K562 (cell line): ENCODE data around the gene ALG6. TPM values are rescaled to one million over a fixed set of nuclear protein-coding genes. Genes with fewer than 3 reads are reported as not detected.

ENCODE experiments used
- GTF2F1 ChIP-seq: IDR thresholded peaks from 2 replicates; pipeline ENCODE4 v1.6.1; 2011; ENCODE audit warnings: low read depth, low read length, improper control_type of control experiment
- KLF16 ChIP-seq: IDR thresholded peaks from 2 replicates; pipeline ENCODE4 v1.6.1; 2016; ENCODE audit warnings: antibody characterized with exemption
- L3MBTL2 ChIP-seq: fragments of 450-650 bp; IDR thresholded peaks from 2 replicates; pipeline ENCODE4 v1.6.1; 2016; ENCODE audit warnings: mild to moderate bottlenecking, moderate library complexity
- MCM5 ChIP-seq: fragments of 450-650 bp; IDR thresholded peaks from 2 replicates; pipeline ENCODE4 v1.6.1; 2016; ENCODE audit warnings: low read depth
- MEF2D ChIP-seq: conservative IDR thresholded peaks from 2 replicates; pipeline ENCODE4 v1.6.1; 2016; ENCODE audit warnings: low read depth, missing genetic modification characterization, missing compliant biosample characterization
- NCOR1 ChIP-seq: fragments of 450-650 bp; IDR thresholded peaks from 2 replicates; pipeline ENCODE4 v1.6.1; 2016; ENCODE audit warnings: mild to moderate bottlenecking, moderate library complexity
- NFIC ChIP-seq: fragments of 450-650 bp; IDR thresholded peaks from 2 replicates; pipeline ENCODE4 v1.6.1; 2017; ENCODE audit warnings: mild to moderate bottlenecking, inconsistent platforms
- PCBP1 ChIP-seq: fragments of 200-400 bp; formaldehyde crosslinking; IDR thresholded peaks from 2 replicates; pipeline ENCODE4 v1.6.1; 2018; ENCODE audit warnings: mild to moderate bottlenecking, low read depth, low read length; ENCODE audit not compliant: poor library complexity, severe bottlenecking
- PHF20 ChIP-seq: fragments of 450-650 bp; IDR thresholded peaks from 2 replicates; pipeline ENCODE4 v1.6.1; 2018; ENCODE audit not compliant: partially characterized antibody
- POLR2AphosphoS5 ChIP-seq: IDR thresholded peaks from 2 replicates; pipeline ENCODE4 v1.6.1; 2011; ENCODE audit warnings: mild to moderate bottlenecking, low read depth, low read length, moderate library complexity; ENCODE audit not compliant: control insufficient read depth, insufficient read depth
- RB1 ChIP-seq: fragments of 450-650 bp; IDR thresholded peaks from 2 replicates; pipeline ENCODE4 v1.6.1; 2017; ENCODE audit warnings: low read depth, mild to moderate bottlenecking
- SETDB1 ChIP-seq: IDR thresholded peaks from one replicate; pipeline ENCODE4 v1.6.1; 2012; ENCODE audit warnings: low read length, control low read depth, inconsistent platforms
- SIN3A ChIP-seq, 2 experiments: fragments of 150-350 bp in 1 of 2; IDR thresholded peaks; 2 replicates each; pipeline ENCODE4 v1.6.1; 2011 to 2016; ENCODE audit warnings: borderline replicate concordance in 2 of 2, low read depth in 2 of 2, low read length in 2 of 2, mild to moderate bottlenecking in 2 of 2, moderate library complexity in 2 of 2; ENCODE audit not compliant: control insufficient read depth in 1 of 2
- SUPT5H ChIP-seq: fragments of 450-650 bp; IDR thresholded peaks from 2 replicates; pipeline ENCODE4 v1.6.1; 2016
- TAF1 ChIP-seq: IDR thresholded peaks from 2 replicates; pipeline ENCODE4 v1.6.1; 2011; ENCODE audit warnings: mild to moderate bottlenecking, low read length, moderate library complexity; ENCODE audit not compliant: insufficient read depth, control insufficient read depth, severe bottlenecking; ENCODE audit errors: extremely low read depth
- TAF9B ChIP-seq: fragments of 450-650 bp; IDR thresholded peaks from 2 replicates; pipeline ENCODE4 v1.6.1; 2018; ENCODE audit warnings: mild to moderate bottlenecking; ENCODE audit not compliant: partially characterized antibody
- TCF7L2 ChIP-seq: fragments of 150-350 bp; IDR thresholded peaks from 2 replicates; pipeline ENCODE4 v1.6.1; 2016; ENCODE audit warnings: low read depth, mild to moderate bottlenecking, low read length, moderate library complexity
- TSC22D4 ChIP-seq: fragments of 450-650 bp; IDR thresholded peaks from 2 replicates; pipeline ENCODE4 v1.6.1; 2016; ENCODE audit warnings: missing genetic modification characterization, missing biosample characterization, control low read depth
- ZBED1 ChIP-seq: IDR thresholded peaks from 2 replicates; pipeline ENCODE4 v1.6.1; 2014
- ZBTB17 ChIP-seq: fragments of 450-650 bp; formaldehyde crosslinking; IDR thresholded peaks from 2 replicates; pipeline ENCODE4 v1.4.0; 2020; ENCODE audit warnings: mild to moderate bottlenecking
- polyA plus RNA-seq, 8 experiments: library from polyadenylated mRNA; depleted of rRNA in 4 of 8; stranded (reverse) in 5 of 8; unstranded in 3 of 8; fragments of >200 nt; fragmentation: Nextera tagmentation in 2 of 8; fragmentation: Illumina TruSeq in 1 of 8; extraction: Ambion mirVana in 2 of 8; extraction: Trizol in 1 of 8; gene quantifications; 2 replicates each; pipeline versions ENCODE4 v1.2.1 to v1.2.3, GENCODE V29; 2011 to 2014; ENCODE audit warnings: inconsistent platforms in 1 of 8, missing spikeins in 1 of 8
- total RNA-seq, 7 experiments: library from RNA; depleted of rRNA in 6 of 7; stranded (reverse); fragments of >200 nt in 6 of 7; fragmentation: Illumina TruSeq in 2 of 7; extraction: Trizol in 2 of 7; gene quantifications; 2 replicates each; pipeline versions ENCODE4 v1.2.1 to v1.2.3, GENCODE V29; 2011 to 2021; ENCODE audit warnings: low replicate concordance in 1 of 7
- TF ChIP-seq, protein P1 (sequence below): conservative IDR thresholded peaks from 2 replicates; pipeline ENCODE4 v1.6.1; 2011; ENCODE audit warnings: low read depth, mild to moderate bottlenecking, low read length; ENCODE audit not compliant: control insufficient read depth
- TF ChIP-seq, protein P2 (sequence below): sonication (generic); formaldehyde crosslinking; IDR thresholded peaks from 2 replicates; pipeline ENCODE4 v1.8.1; 2023; ENCODE audit warnings: mild to moderate bottlenecking, missing genetic modification reagents
- TF ChIP-seq, protein P3 (sequence below): sonication (generic); formaldehyde crosslinking; IDR thresholded peaks from 2 replicates; pipeline ENCODE4 v1.8.0; 2022; ENCODE audit warnings: mild to moderate bottlenecking, missing genetic modification reagents
- TF ChIP-seq, protein P4 (sequence below): sonication (generic); formaldehyde crosslinking; IDR thresholded peaks from 2 replicates; pipeline ENCODE4 v1.8.0; 2022; ENCODE audit warnings: mild to moderate bottlenecking, missing genetic modification reagents, borderline replicate concordance

The ALG6 gene
- total and polyA plus RNA-seq, 9 of the 15 experiments (the other 6 are each of a cell fraction or from before 2014, with no cell fraction given), result 14.6 to 35.7 (median 23.3) TPM

DNA sequence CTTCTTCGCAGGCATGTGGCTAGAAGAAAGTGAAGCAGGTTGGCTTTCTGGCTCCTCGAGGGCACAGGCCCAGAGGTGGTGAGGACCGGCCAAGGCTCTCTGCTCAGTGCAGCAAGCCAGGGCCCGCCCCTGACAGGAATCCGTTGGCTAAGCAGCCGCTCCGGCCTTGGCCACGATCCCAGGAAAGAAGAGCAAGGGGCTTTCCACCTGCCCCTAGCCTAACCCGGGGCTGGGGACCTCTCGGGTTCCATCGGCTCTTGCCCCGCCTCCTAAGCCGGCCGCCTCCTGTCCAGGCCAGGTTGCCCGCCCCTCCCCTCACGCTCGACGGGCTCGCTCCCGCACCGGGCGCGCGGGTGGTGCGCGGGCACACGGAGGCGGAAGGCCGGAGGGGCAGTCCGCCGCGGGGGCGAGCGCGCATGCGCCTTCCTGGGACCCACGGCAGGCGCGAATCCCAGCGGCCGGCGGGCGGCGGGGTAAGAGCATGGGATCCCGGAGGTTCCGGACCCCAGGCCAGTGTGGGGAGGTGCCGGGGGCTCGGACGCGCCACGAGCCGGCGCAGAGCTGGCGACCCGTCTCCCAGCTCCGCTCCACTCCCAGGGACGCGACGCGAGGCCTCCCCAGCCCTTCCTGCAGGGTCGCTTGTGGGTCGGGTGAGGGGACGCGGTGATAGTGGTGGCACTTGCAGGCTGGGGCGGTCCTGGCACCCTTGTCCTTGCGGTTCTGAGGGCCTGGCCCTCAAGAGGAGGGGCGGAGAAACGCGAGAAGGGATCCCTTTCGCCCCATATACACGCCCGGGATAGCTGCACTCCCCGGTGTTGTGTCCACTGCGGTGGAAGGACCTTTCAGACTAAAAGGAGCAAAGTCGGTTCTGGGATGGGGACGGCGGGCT, at the start of gene ALG6 (continued):
- TF ChIP-seq, protein P1, sequence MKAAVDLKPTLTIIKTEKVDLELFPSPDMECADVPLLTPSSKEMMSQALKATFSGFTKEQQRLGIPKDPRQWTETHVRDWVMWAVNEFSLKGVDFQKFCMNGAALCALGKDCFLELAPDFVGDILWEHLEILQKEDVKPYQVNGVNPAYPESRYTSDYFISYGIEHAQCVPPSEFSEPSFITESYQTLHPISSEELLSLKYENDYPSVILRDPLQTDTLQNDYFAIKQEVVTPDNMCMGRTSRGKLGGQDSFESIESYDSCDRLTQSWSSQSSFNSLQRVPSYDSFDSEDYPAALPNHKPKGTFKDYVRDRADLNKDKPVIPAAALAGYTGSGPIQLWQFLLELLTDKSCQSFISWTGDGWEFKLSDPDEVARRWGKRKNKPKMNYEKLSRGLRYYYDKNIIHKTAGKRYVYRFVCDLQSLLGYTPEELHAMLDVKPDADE, result 0 out of 2 replicates have a peak, but pooled peaks have one; percentile 40
- no peak for TF ChIP-seq TAF9B
- TF ChIP-seq, protein P2, sequence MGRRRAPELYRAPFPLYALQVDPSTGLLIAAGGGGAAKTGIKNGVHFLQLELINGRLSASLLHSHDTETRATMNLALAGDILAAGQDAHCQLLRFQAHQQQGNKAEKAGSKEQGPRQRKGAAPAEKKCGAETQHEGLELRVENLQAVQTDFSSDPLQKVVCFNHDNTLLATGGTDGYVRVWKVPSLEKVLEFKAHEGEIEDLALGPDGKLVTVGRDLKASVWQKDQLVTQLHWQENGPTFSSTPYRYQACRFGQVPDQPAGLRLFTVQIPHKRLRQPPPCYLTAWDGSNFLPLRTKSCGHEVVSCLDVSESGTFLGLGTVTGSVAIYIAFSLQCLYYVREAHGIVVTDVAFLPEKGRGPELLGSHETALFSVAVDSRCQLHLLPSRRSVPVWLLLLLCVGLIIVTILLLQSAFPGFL, result no peak
- no peak for TF ChIP-seq TSC22D4 (tag)
- peak; percentile 18; the same call in 1 of the 2 replicates for TF ChIP-seq ZBED1
- peak; percentile 61 for TF ChIP-seq PHF20
- TF ChIP-seq SIN3A (IDR thresholded peaks at IDR 0.05; ENCODE audit: borderline replicate concordance in 2 of 2, control insufficient read depth in 1 of 2, low read depth in 2 of 2, low read length in 2 of 2), result peak in 1 of 2 experiments; percentile 56; a peak in 1 of 4 replicates
- peak; percentile 97 for TF ChIP-seq SUPT5H
- TF ChIP-seq SETDB1, result no peak
- peak; percentile 54 for TF ChIP-seq KLF16
- TF ChIP-seq TAF1, result peak; percentile 79
- TF ChIP-seq L3MBTL2, result peak; percentile 96
- TF ChIP-seq POLR2AphosphoS5, result peak; percentile 90
- TF ChIP-seq RB1, result peak; percentile 83
- no peak for TF ChIP-seq PCBP1
- TF ChIP-seq GTF2F1, result no peak
- TF ChIP-seq, protein P3, sequence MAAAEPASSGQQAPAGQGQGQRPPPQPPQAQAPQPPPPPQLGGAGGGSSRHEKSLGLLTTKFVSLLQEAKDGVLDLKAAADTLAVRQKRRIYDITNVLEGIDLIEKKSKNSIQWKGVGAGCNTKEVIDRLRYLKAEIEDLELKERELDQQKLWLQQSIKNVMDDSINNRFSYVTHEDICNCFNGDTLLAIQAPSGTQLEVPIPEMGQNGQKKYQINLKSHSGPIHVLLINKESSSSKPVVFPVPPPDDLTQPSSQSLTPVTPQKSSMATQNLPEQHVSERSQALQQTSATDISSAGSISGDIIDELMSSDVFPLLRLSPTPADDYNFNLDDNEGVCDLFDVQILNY, result 0 out of 2 replicates have a peak, but pooled peaks have one; percentile 40
- no peak for TF ChIP-seq TCF7L2
- 0 out of 2 replicates have a peak, but pooled peaks have one; percentile 58 for TF ChIP-seq ZBTB17
- no peak for TF ChIP-seq MEF2D (tag)
- TF ChIP-seq, protein P4, sequence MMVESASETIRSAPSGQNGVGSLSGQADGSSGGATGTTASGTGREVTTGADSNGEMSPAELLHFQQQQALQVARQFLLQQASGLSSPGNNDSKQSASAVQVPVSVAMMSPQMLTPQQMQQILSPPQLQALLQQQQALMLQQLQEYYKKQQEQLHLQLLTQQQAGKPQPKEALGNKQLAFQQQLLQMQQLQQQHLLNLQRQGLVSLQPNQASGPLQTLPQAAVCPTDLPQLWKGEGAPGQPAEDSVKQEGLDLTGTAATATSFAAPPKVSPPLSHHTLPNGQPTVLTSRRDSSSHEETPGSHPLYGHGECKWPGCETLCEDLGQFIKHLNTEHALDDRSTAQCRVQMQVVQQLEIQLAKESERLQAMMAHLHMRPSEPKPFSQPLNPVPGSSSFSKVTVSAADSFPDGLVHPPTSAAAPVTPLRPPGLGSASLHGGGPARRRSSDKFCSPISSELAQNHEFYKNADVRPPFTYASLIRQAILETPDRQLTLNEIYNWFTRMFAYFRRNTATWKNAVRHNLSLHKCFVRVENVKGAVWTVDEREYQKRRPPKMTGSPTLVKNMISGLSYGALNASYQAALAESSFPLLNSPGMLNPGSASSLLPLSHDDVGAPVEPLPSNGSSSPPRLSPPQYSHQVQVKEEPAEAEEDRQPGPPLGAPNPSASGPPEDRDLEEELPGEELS, result peak; percentile 58; the same call in 1 of the 2 replicates
- no peak for TF ChIP-seq MCM5
- TF ChIP-seq NFIC, result peak; percentile 57
- no peak for TF ChIP-seq NCOR1
